ENCODE data around the gene TACSTD2. TPM values are rescaled to one million over a fixed set of nuclear protein-coding genes. Genes with fewer than 3 reads are reported as not detected.
"Not testable (repeated sequence)": the region's sequence is repeated elsewhere in the genome, so short reads cannot be mapped to it uniquely, and the experiment has no call there.

TACSTD2 gene
- total RNA-seq, 2 experiments from 2014 or later, result not detected

DNA sequence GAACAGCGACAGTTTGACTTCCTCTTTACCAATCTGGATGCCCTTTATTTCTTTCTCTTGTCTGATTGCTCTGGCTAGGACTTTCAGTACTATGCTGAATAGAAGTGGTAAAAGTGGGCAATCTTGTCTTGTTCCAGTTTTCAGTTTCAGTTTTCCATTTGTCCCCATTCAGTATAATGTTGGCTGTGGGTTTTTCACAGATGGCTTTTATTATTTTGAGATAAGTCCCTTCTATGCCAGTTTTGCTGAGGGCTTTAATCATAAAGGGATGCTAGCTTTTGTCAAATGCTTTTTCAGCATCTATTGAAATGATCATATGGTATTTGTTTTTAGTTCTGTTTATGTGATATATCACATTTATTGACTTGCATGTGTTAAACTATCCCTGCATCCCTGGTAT lies 24.9 kb upstream of the TACSTD2 start:
- H3K4me1 Mint-ChIP-seq; H3K36me3 Mint-ChIP-seq (ENCODE audit: low read depth); H3K4me3 Mint-ChIP-seq; CTCF ChIA-PET; H3K27ac Mint-ChIP-seq; DNase-seq; POLR2A ChIA-PET; H3K9me3 Mint-ChIP-seq: not testable (repeated sequence)
- H3K27me3 Mint-ChIP-seq, result peaks cover 61% of the 10 kb centered on the region

DNA sequence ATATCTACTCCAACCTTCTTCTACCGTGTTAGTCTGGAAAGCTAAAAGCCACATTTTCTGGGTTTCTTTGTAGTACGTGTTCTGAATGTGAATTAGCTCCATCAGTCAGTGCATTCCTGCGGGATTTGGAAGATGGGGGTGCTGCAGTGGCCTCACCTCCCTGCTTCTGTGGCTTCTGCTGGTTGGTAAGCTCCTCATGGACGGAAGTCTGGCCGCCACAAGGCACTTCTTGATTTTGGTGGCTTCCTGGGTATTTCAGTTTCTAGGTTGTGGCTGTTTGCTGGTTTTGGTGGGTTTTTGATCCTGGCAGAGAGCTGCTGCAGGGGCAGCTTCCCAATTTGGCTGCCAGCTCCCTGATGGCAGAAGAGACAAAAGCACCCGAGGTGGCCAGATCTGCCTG lies 20.9 kb upstream of the TACSTD2 start:
- Mint-ChIP-seq H3K27ac (no peak overlapping the region), H3K9me3 (no peaks in the 10 kb centered on the region), H3K4me1 (peaks cover 5% of the 10 kb centered on the region), H3K36me3 (ENCODE audit: low read depth) (no peaks in the 10 kb centered on the region), H3K4me3 (no peak overlapping the region), H3K27me3 (peaks cover 61% of the 10 kb centered on the region)
- POLR2A ChIA-PET, result no interaction called here
- CTCF ChIA-PET, result interaction anchor here (0.7 kb wide), 1 partner anchor 82 kb away, joined by 3 read pairs; no protein-coding TSS in a partner anchor
- DNase-seq, result no peak

DNA sequence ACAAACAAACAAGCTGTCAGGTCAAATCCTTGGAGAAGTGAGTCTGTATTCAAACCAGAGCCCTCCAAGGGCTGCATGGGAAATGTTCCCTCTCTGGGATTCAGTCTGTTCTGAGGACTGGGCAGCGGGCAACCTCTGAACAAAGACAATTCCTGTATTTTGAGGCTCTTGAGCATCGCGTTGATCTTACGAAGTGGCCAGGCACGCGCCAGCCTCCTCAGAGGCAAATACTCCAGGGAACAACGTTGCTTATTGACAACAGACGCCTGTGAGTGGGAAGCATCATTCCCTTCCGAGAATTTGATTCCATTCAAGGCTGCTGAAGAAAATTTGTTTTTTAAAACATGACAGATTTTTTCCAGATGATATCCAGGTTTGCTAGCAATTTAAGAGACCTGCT lies 20.0 kb upstream of the TACSTD2 start:
- H3K27ac Mint-ChIP-seq, result no peak overlapping the region
- H3K9me3 Mint-ChIP-seq, result no peaks in the 10 kb centered on the region
- peaks cover 5% of the 10 kb centered on the region for H3K4me1 Mint-ChIP-seq
- no peak overlapping the region for H3K4me3 Mint-ChIP-seq
- no peaks in the 10 kb centered on the region for H3K36me3 Mint-ChIP-seq (ENCODE audit: low read depth)
- peaks cover 59% of the 10 kb centered on the region for H3K27me3 Mint-ChIP-seq
- no peak for DNase-seq
- CTCF ChIA-PET, result no interaction called here
- POLR2A ChIA-PET, result no interaction called here

DNA sequence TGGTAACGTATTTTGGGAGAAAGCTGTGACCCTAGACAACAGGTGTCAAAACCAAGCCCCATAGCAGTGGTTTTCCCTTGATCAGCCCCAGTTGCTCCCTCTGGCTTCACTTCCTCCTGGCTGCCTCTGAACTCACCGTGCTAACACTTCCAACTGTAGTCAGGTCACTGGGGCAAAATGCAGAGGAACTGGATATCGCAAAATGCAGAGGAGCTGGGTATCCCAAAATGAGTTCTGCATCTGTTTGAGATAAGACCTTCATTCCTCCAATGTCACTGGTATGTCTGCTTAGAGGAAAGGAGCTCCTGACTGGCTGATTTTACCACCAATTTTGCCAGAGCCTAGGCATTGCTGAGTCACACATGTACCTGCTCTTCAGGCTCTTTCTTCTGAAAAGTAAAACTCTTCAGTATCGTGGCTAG lies 19.6 kb upstream of the TACSTD2 start:
- DNase-seq, result no peak
- Mint-ChIP-seq H3K4me3 (no peak overlapping the region), H3K27ac (no peak overlapping the region), H3K36me3 (ENCODE audit: low read depth) (no peaks in the 10 kb centered on the region), H3K9me3 (no peaks in the 10 kb centered on the region), H3K4me1 (peaks cover 5% of the 10 kb centered on the region), H3K27me3 (peaks cover 55% of the 10 kb centered on the region)
- ChIA-PET CTCF (no interaction called here), POLR2A (no interaction called here)

DNA sequence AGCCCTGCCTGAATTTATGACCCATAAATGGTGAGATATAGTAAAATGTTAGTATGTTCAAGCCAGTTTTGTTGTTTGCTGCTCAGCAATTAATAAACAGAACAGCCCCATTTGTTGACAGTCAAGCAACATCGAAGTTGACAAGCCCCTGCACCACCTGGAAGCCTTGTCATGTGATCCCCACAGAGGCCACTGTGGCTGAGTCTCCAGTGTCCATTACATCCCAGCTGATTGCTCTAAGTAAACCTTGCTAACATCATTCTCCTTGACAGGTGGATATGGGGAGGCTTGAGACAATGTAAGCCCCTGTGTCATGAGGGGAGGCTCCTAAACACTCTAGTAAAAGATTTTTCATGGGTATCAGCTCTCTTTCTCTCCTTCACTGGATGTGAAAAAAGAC lies 17.5 kb upstream of the TACSTD2 start:
- H3K4me1 Mint-ChIP-seq, result peaks cover 5% of the 10 kb centered on the region
- ChIA-PET POLR2A (no interaction called here), CTCF (interaction anchor here (1.1 kb wide), 1 partner anchor 12 kb away, joined by 3 read pairs; no protein-coding TSS in a partner anchor)
- peaks cover 37% of the 10 kb centered on the region for H3K27me3 Mint-ChIP-seq
- DNase-seq, result no peak
- no peaks in the 10 kb centered on the region for H3K36me3 Mint-ChIP-seq (ENCODE audit: low read depth)
- H3K9me3 Mint-ChIP-seq, result no peaks in the 10 kb centered on the region
- no peak overlapping the region for H3K4me3 Mint-ChIP-seq
- no peak overlapping the region for H3K27ac Mint-ChIP-seq

DNA sequence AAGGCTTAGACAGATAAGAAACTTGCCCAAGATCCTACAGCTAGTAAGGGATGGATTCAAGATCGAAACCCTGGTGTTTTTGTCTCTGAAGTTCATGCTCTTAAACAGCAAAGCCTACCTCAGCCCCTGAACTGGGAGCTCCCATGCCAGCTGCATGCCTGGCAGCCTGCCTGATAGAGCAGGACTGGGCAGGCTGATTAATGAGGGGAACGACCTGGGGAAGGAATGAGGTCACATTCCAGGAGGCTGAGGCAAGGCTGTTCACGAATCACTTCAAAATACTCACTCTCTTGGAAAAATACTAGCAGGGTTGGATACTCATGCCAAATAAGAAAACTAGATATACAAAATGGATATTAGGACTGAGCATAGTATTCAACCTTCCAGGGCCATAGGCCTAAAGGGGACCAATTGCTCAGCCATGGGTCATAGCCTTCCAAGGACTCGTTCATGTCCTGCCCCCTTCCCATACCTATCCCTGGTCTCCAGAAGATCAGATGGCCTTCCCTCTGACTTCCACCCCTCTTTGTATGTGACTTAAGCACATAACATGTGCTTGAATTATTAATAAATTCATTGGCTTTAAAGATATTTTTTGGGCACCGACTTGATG lies 15.6 kb upstream of the TACSTD2 start:
- no peak for DNase-seq
- Mint-ChIP-seq H3K27ac (no peak overlapping the region), H3K4me1 (no peaks in the 10 kb centered on the region), H3K27me3 (peaks cover 28% of the 10 kb centered on the region), H3K9me3 (no peaks in the 10 kb centered on the region), H3K4me3 (no peak overlapping the region), H3K36me3 (ENCODE audit: low read depth) (no peaks in the 10 kb centered on the region)
- CTCF ChIA-PET, result no interaction called here
- POLR2A ChIA-PET, result no interaction called here

DNA sequence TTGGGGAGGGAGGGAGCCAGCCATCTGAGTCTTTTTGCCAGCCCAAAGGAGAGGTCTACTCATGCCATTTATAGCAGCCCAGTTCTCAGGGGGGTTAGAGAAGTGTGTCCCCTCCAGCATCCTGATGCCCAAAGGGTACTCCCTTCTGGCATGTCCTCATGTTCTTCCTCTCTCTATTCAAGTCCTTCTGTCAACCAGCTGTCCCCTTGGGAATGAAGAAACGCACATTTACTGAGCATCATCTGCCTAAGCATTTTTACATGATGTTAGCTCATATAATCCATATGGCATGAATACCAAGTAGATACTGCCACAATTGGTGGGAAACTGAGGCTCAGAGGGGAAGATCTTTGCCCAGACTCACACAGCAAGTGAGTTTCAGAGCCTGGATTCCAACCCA lies 14.8 kb upstream of the TACSTD2 start:
- no peak for DNase-seq
- CTCF ChIA-PET, result interaction anchor here (0.6 kb wide), 1 partner anchor 499 kb away, joined by 3 read pairs; no protein-coding TSS in a partner anchor
- Mint-ChIP-seq H3K9me3 (no peaks in the 10 kb centered on the region), H3K27me3 (peaks cover 27% of the 10 kb centered on the region), H3K4me1 (no peaks in the 10 kb centered on the region), H3K36me3 (ENCODE audit: low read depth) (no peaks in the 10 kb centered on the region), H3K27ac (no peak overlapping the region), H3K4me3 (no peak overlapping the region)
- POLR2A ChIA-PET, result no interaction called here

DNA sequence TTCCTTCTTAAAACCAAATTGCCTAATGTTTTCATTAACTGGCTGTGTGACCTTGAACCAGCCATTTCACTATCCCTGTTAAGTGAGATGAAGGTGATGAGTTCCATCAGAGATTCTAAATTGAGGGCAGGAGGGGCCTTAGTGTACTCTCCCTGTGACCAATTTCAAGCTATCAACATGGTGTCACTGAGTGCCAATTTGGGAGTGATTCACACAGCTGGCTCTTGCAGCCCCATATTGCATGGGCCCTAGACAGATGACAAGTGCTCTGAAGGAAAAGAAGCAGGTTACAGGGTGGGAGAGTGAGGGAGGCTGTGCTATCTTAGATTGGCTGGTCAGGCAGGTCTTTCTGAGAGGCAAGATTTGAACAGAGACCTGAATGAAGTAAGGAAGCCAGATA lies 13.0 kb upstream of the TACSTD2 start:
- peaks cover 4% of the 10 kb centered on the region for H3K4me1 Mint-ChIP-seq
- H3K36me3 Mint-ChIP-seq (ENCODE audit: low read depth), result no peaks in the 10 kb centered on the region

DNA sequence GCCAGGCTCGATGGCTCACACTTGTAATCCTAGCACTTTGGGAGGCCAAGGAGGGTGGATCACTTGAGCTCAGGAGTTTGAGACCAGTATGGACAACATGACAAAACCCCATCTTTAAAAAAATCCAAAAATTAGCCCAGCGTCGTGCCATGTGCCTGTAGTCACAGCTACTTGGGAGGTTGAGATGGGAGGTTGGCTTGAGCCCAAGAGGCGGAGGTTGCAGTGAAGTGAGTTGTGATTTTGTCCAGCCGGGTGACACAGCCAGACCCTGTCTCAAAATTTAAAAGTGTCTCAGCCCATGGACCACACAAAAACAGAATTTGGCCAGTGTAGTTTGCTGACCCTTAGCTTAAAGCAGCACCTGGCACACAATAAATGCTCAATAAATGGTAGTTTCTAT lies 11.3 kb upstream of the TACSTD2 start:
- CTCF ChIA-PET, result interaction anchor here (0.6 to 1.1 kb wide), 2 partner anchors 9 to 911 kb away, joined by 3 read pairs; no protein-coding TSS in a partner anchor
- DNase-seq, result no peak
- Mint-ChIP-seq H3K27ac (no peak overlapping the region), H3K27me3 (peaks cover 52% of the 10 kb centered on the region), H3K9me3 (no peaks in the 10 kb centered on the region), H3K4me1 (peaks cover 17% of the 10 kb centered on the region), H3K4me3 (no peak overlapping the region), H3K36me3 (ENCODE audit: low read depth) (no peaks in the 10 kb centered on the region)
- POLR2A ChIA-PET, result interaction anchor here (0.6 kb wide), 1 partner anchor 20 kb away, joined by 4 read pairs; no protein-coding TSS in a partner anchor

More for the DNA sequence above, 13.0 kb upstream of the TACSTD2 start:
- POLR2A ChIA-PET, result no interaction called here
- no peaks in the 10 kb centered on the region for H3K9me3 Mint-ChIP-seq
- DNase-seq, result no peak
- no peak overlapping the region for H3K27ac Mint-ChIP-seq
- H3K4me3 Mint-ChIP-seq, result no peak overlapping the region
- H3K27me3 Mint-ChIP-seq, result peaks cover 41% of the 10 kb centered on the region
- CTCF ChIA-PET, result no interaction called here

DNA sequence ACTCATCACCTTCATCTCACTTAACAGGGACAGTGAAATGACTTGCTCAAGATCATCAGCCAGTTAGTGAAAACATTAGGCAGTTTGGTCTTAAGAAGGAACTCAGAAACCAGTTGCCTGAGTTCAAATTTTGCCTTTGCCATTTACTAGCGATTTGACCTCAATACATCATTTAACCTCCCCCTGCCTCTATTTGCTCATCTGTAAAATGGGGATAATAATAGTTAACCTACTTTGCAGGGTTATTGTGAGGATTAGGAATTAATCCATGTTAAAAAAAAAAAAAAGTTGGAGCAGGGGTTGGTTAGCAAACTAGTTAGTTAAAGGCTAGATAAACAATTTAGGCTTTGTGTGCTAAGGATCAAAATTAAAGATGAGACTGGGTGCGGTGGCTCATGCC lies 10.6 kb upstream of the TACSTD2 start:
- Mint-ChIP-seq H3K36me3 (ENCODE audit: low read depth) (no peaks in the 10 kb centered on the region), H3K27me3 (peaks cover 50% of the 10 kb centered on the region)
- CTCF ChIA-PET, result no interaction called here

DNA sequence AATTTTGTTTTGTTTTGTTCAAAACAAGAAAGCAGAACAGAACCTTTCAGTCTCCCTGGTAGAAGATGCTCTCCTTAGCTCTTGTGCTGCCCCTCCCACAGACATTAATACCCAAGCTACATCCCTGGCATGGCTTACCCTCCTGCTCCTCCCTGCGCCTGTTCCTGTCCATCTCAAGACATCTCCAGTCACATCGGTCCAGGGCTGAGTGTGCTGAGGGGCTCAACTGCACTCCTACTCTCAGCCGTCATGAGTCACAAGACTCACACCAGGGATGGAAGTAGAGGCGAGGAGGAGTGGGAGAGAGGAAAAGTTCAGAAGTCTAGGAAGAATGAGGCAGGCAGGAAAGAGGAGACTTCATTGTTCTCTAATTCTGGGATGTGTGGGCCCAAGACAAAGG lies 9.2 kb upstream of the TACSTD2 start:
- ChIA-PET POLR2A (no interaction called here), CTCF (no interaction called here)
- peaks cover 48% of the 10 kb centered on the region for H3K27me3 Mint-ChIP-seq
- DNase-seq, result no peak
- no peaks in the 10 kb centered on the region for H3K36me3 Mint-ChIP-seq (ENCODE audit: low read depth)
- H3K27ac Mint-ChIP-seq, result no peak overlapping the region
- H3K9me3 Mint-ChIP-seq, result no peaks in the 10 kb centered on the region
- H3K4me3 Mint-ChIP-seq, result no peak overlapping the region
- peaks cover 18% of the 10 kb centered on the region for H3K4me1 Mint-ChIP-seq

More for the DNA sequence above, 10.6 kb upstream of the TACSTD2 start:
- H3K27ac Mint-ChIP-seq, result no peak overlapping the region
- POLR2A ChIA-PET, result no interaction called here
- DNase-seq, result no peak
- no peaks in the 10 kb centered on the region for H3K9me3 Mint-ChIP-seq
- H3K4me1 Mint-ChIP-seq, result peaks cover 18% of the 10 kb centered on the region
- no peak overlapping the region for H3K4me3 Mint-ChIP-seq

DNA sequence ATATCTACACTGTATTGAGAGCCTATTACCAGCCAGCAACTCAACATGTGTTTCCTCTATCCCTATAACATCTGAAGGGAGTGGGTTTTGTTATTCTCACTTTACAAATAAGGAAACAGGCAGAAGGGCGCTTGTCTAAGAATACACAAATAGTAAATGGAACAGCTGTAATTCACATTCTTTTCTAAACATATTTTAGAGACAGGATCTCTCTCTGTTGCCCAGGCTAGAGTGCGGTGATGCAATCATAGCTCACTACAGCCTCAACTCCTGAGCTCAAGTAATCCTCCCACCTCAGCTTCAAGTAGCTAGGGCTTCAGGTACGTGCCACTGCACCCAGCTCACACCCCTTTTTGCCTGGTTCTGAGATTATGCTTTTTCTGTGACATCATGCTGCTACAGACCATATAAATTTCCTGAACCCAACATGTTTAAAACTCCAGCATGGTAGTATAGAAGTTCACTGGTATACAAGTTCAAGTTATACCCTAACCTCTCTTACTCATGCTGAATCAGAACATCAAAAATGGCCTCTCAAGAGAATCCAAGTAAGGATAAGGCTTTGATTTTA lies 8.6 kb upstream of the TACSTD2 start:
- no peak overlapping the region for H3K4me3 Mint-ChIP-seq
- peaks cover 18% of the 10 kb centered on the region for H3K4me1 Mint-ChIP-seq
- ChIA-PET CTCF (interaction anchor here (1.2 kb wide), 1 partner anchor 16 kb away, joined by 3 read pairs; no protein-coding TSS in a partner anchor), POLR2A (no interaction called here)
- H3K36me3 Mint-ChIP-seq (ENCODE audit: low read depth), result no peaks in the 10 kb centered on the region
- H3K9me3 Mint-ChIP-seq, result no peaks in the 10 kb centered on the region
- H3K27me3 Mint-ChIP-seq, result peaks cover 51% of the 10 kb centered on the region
- no peak for DNase-seq
- no peak overlapping the region for H3K27ac Mint-ChIP-seq

DNA sequence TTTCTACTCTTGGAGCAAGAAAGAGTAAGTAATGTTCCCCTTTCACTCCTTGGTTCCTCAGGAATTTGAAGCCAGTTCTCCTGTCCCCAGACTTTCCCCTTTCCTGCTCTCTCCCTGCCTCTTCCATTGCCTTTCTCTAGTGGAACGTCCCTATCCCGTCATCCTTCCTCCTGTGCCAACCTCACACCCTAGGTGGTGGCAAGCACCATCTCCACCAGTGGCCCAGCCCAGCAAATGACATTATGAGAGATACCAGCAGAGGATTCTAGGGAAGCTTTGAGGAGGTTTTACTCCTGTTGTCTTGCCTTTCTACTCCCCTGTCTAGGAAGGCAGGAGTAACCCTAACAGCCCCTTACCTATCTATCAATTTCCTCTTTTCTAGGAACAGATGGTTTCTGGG lies 8.1 kb upstream of the TACSTD2 start:
- Mint-ChIP-seq H3K36me3 (ENCODE audit: low read depth) (no peaks in the 10 kb centered on the region), H3K27me3 (peaks cover 52% of the 10 kb centered on the region), H3K27ac (no peak overlapping the region), H3K4me1 (peaks cover 18% of the 10 kb centered on the region), H3K4me3 (no peak overlapping the region), H3K9me3 (no peaks in the 10 kb centered on the region)
- ChIA-PET CTCF (interaction anchor here (1.2 kb wide), 1 partner anchor 16 kb away, joined by 3 read pairs; no protein-coding TSS in a partner anchor), POLR2A (no interaction called here)
- DNase-seq, result no peak

Data from activated CD4-positive, alpha-beta T cell treated with anti-CD3 and anti-CD28 coated beads, Interleukin-2, amount 10 ng/mL, durations not matched to agents 7 days and 5 days (primary cell).